Body of pancreas (tissue), 4 donors: ENCODE measurements around the gene CHSY1.

Source experiments
- CTCF ChIP-seq, 7 experiments: fragments of 450-650 bp in 4 of 7; fragments of 200-600 bp in 3 of 7; sonication (generic) in 3 of 7; IDR thresholded peaks; one replicate each; pipeline ENCODE4 v1.5.1; 2016 to 2019; ENCODE audit warnings: antibody characterized with exemption in 7 of 7
- POLR2A ChIP-seq, 3 donors: fragments of 450-650 bp; IDR thresholded peaks; one replicate each; pipeline ENCODE4 v1.6.1; 2016; ENCODE audit warnings: antibody characterized with exemption in 3 of 3, mild to moderate bottlenecking in 2 of 3

DNA sequence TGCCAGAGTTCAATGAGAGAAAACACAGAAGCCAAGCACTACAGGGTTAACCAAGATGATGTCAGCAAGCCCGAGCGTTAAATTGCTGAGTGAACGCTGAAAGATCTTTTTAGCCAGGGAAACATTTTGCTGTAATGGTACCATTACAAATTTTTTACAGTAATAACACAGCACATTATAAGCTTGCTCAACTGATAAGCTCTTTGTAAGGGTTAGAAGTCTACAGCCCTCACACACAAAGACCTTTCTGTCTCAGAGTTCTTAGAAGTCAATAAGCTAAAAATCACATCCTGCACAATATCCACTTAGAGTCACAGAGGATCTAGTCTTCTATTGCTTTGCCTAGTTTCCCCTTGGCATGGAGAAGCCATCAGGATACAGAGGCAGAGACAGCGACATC is 29.9 kb downstream of the CHSY1 start:
- no peak for TF ChIP-seq POLR2A (IDR thresholded peaks at IDR 0.05)
- no peak for TF ChIP-seq CTCF (IDR thresholded peaks at IDR 0.05)
